Measurements from ENCODE around the gene EVA1A.

The EVA1A gene

GRCh38 chr2:75589391-75590105 lies 28.8 kb upstream of the EVA1A start:
- no peak for DNase-seq (ENCODE audit: low read depth)

GRCh38 chr2:75587954-75588587 lies 27.3 kb upstream of the EVA1A start:
- no peak for DNase-seq (ENCODE audit: low read depth)

GRCh38 chr2:75586971-75587370 lies 26.2 kb upstream of the EVA1A start:
- no peak for DNase-seq (ENCODE audit: low read depth)

- no peak for DNase-seq (ENCODE audit: low read depth)
Observed at GRCh38 chr2:75582840-75583239, 22.1 kb upstream of the EVA1A start.

GRCh38 chr2:75580606-75581005 lies 19.9 kb upstream of the EVA1A start:
- no peak for DNase-seq (ENCODE audit: low read depth)

- no peak for DNase-seq (ENCODE audit: low read depth)
Observed at GRCh38 chr2:75580156-75580555, 19.4 kb upstream of the EVA1A start.

- DNase-seq (ENCODE audit: low read depth): no peak
Observed at GRCh38 chr2:75579186-75579585, 18.4 kb upstream of the EVA1A start.

- no peak for DNase-seq (ENCODE audit: low read depth)
Observed at GRCh38 chr2:75577280-75577679, 16.5 kb upstream of the EVA1A start.

GRCh38 chr2:75574106-75574505 lies 13.4 kb upstream of the EVA1A start:
- DNase-seq (ENCODE audit: low read depth): no peak

- no peak for DNase-seq (ENCODE audit: low read depth)
Observed at GRCh38 chr2:75573145-75573878, 12.6 kb upstream of the EVA1A start.

- no peak for DNase-seq (ENCODE audit: low read depth)
Observed at GRCh38 chr2:75571730-75572430, 11.1 kb upstream of the EVA1A start.

- no peak for DNase-seq (ENCODE audit: low read depth)
Observed at GRCh38 chr2:75570948-75571729, 10.4 kb upstream of the EVA1A start.

- no peak for DNase-seq (ENCODE audit: low read depth)
Observed at GRCh38 chr2:75570024-75570947, 9.5 kb upstream of the EVA1A start.

GRCh38 chr2:75569546-75569945 lies 8.8 kb upstream of the EVA1A start:
- no peak for DNase-seq (ENCODE audit: low read depth)

- DNase-seq (ENCODE audit: low read depth): no peak
Observed at GRCh38 chr2:75568174-75568573, 7.4 kb upstream of the EVA1A start.

- DNase-seq (ENCODE audit: low read depth): no peak
Observed at GRCh38 chr2:75565472-75566462, 5.0 kb upstream of the EVA1A start.

GRCh38 chr2:75564713-75565359 lies 4.1 kb upstream of the EVA1A start:
- DNase-seq (ENCODE audit: low read depth): no peak

GRCh38 chr2:75564026-75564688 lies 3.4 kb upstream of the EVA1A start:
- no peak for DNase-seq (ENCODE audit: low read depth)
